ENCODE data around the gene PIK3R4. TPM values are rescaled to one million over a fixed set of nuclear protein-coding genes. Genes with fewer than 3 reads are reported as not detected.

PIK3R4 gene
- total RNA-seq, 1 donor from 2014 or later, result 34.9 TPM

- Mint-ChIP-seq H3K9me3 (no peaks in the 10 kb centered on the region), H3K4me1 (ENCODE audit: low read depth) (no peaks in the 10 kb centered on the region), H3K36me3 (ENCODE audit: low read depth) (peaks cover 39% of the 10 kb centered on the region), H3K27me3 (ENCODE audit: low read depth) (no peaks in the 10 kb centered on the region), H3K4me3 (ENCODE audit: low read depth) (no peak overlapping the region), H3K27ac (no peak overlapping the region)
- intact Hi-C loops (cut with micrococcal nuclease), result no loop called here
- no peak for DNase-seq (ENCODE audit: low spot score)
Measured at GRCh38 chr3:130705501-130705900, 41.1 kb downstream of the PIK3R4 start.

- intact Hi-C loops (cut with micrococcal nuclease), result no loop called here
- Mint-ChIP-seq H3K4me1 (ENCODE audit: low read depth) (no peaks in the 10 kb centered on the region), H3K27ac (no peak overlapping the region), H3K27me3 (ENCODE audit: low read depth) (no peaks in the 10 kb centered on the region), H3K36me3 (ENCODE audit: low read depth) (peaks cover 42% of the 10 kb centered on the region), H3K9me3 (no peaks in the 10 kb centered on the region), H3K4me3 (ENCODE audit: low read depth) (no peak overlapping the region)
- no peak for DNase-seq (ENCODE audit: low spot score)
Measured at GRCh38 chr3:130702985-130703384, 43.6 kb downstream of the PIK3R4 start.

- peaks cover 54% of the 10 kb centered on the region for H3K36me3 Mint-ChIP-seq (ENCODE audit: low read depth)
- intact Hi-C loops (cut with micrococcal nuclease), result no loop called here
Measured at GRCh38 chr3:130700541-130700940, 46.1 kb downstream of the PIK3R4 start.

GRCh38 chr3:130699765-130700164 lies 46.9 kb downstream of the PIK3R4 start:
- Mint-ChIP-seq H3K9me3 (no peaks in the 10 kb centered on the region), H3K4me1 (ENCODE audit: low read depth) (no peaks in the 10 kb centered on the region), H3K4me3 (ENCODE audit: low read depth) (no peak overlapping the region), H3K27ac (no peak overlapping the region), H3K36me3 (ENCODE audit: low read depth) (peaks cover 57% of the 10 kb centered on the region), H3K27me3 (ENCODE audit: low read depth) (no peaks in the 10 kb centered on the region)
- no peak for DNase-seq (ENCODE audit: low spot score)
- intact Hi-C loops (cut with micrococcal nuclease), result loop anchor here (1.0 kb wide), 1 partner anchor 194 kb away; no protein-coding TSS in a partner anchor

More at GRCh38 chr3:130700541-130700940, 46.1 kb downstream of the PIK3R4 start:
- DNase-seq (ENCODE audit: low spot score), result no peak
- Mint-ChIP-seq H3K27ac (no peak overlapping the region), H3K4me3 (ENCODE audit: low read depth) (no peak overlapping the region), H3K4me1 (ENCODE audit: low read depth) (no peaks in the 10 kb centered on the region), H3K9me3 (no peaks in the 10 kb centered on the region), H3K27me3 (ENCODE audit: low read depth) (no peaks in the 10 kb centered on the region)

GRCh38 chr3:130693314-130693713 lies 53.3 kb downstream of the PIK3R4 start:
- no peaks in the 10 kb centered on the region for H3K9me3 Mint-ChIP-seq
- H3K4me3 Mint-ChIP-seq (ENCODE audit: low read depth), result no peak overlapping the region
- peaks cover 24% of the 10 kb centered on the region for H3K4me1 Mint-ChIP-seq (ENCODE audit: low read depth)
- DNase-seq (ENCODE audit: low spot score), result no peak
- intact Hi-C loops (cut with micrococcal nuclease), result no loop called here
- no peak overlapping the region for H3K27ac Mint-ChIP-seq
- H3K36me3 Mint-ChIP-seq (ENCODE audit: low read depth), result peaks cover 64% of the 10 kb centered on the region
- H3K27me3 Mint-ChIP-seq (ENCODE audit: low read depth), result no peaks in the 10 kb centered on the region

GRCh38 chr3:130692455-130692854 lies 54.2 kb downstream of the PIK3R4 start:
- no peaks in the 10 kb centered on the region for H3K9me3 Mint-ChIP-seq
- H3K27ac Mint-ChIP-seq, result no peak overlapping the region

GRCh38 chr3:130688697-130689470 lies 57.7 kb downstream of the PIK3R4 start:
- H3K27ac Mint-ChIP-seq, result no peak overlapping the region
- no peaks in the 10 kb centered on the region for H3K27me3 Mint-ChIP-seq (ENCODE audit: low read depth)
- no peaks in the 10 kb centered on the region for H3K9me3 Mint-ChIP-seq
- peaks cover 30% of the 10 kb centered on the region for H3K4me1 Mint-ChIP-seq (ENCODE audit: low read depth)
- H3K4me3 Mint-ChIP-seq (ENCODE audit: low read depth), result no peak overlapping the region
- intact Hi-C loops (cut with micrococcal nuclease), result no loop called here
- DNase-seq (ENCODE audit: low spot score), result no peak
- H3K36me3 Mint-ChIP-seq (ENCODE audit: low read depth), result peaks cover 49% of the 10 kb centered on the region

More at GRCh38 chr3:130692455-130692854, 54.2 kb downstream of the PIK3R4 start:
- no peak for DNase-seq (ENCODE audit: low spot score)
- intact Hi-C loops (cut with micrococcal nuclease), result no loop called here
- H3K27me3 Mint-ChIP-seq (ENCODE audit: low read depth), result no peaks in the 10 kb centered on the region
- peaks cover 30% of the 10 kb centered on the region for H3K4me1 Mint-ChIP-seq (ENCODE audit: low read depth)
- no peak overlapping the region for H3K4me3 Mint-ChIP-seq (ENCODE audit: low read depth)
- H3K36me3 Mint-ChIP-seq (ENCODE audit: low read depth), result peaks cover 61% of the 10 kb centered on the region

- Mint-ChIP-seq H3K4me3 (ENCODE audit: low read depth) (no peak overlapping the region), H3K36me3 (ENCODE audit: low read depth) (peaks cover 56% of the 10 kb centered on the region), H3K4me1 (ENCODE audit: low read depth) (peaks cover 28% of the 10 kb centered on the region), H3K9me3 (no peaks in the 10 kb centered on the region), H3K27me3 (ENCODE audit: low read depth) (no peaks in the 10 kb centered on the region), H3K27ac (no peak overlapping the region)
- intact Hi-C loops (cut with micrococcal nuclease), result no loop called here
- no peak for DNase-seq (ENCODE audit: low spot score)
Measured at GRCh38 chr3:130688015-130688688, 58.5 kb downstream of the PIK3R4 start.

- H3K36me3 Mint-ChIP-seq (ENCODE audit: low read depth), result peaks cover 59% of the 10 kb centered on the region
Measured at GRCh38 chr3:130687327-130687726, 59.3 kb downstream of the PIK3R4 start.

GRCh38 chr3:130686833-130687232 lies 59.8 kb downstream of the PIK3R4 start:
- H3K4me3 Mint-ChIP-seq (ENCODE audit: low read depth), result no peak overlapping the region
- peaks cover 20% of the 10 kb centered on the region for H3K4me1 Mint-ChIP-seq (ENCODE audit: low read depth)
- no peaks in the 10 kb centered on the region for H3K9me3 Mint-ChIP-seq
- no peak for DNase-seq (ENCODE audit: low spot score)
- H3K27me3 Mint-ChIP-seq (ENCODE audit: low read depth), result no peaks in the 10 kb centered on the region
- H3K27ac Mint-ChIP-seq, result no peak overlapping the region
- intact Hi-C loops (cut with micrococcal nuclease), result no loop called here
- peaks cover 59% of the 10 kb centered on the region for H3K36me3 Mint-ChIP-seq (ENCODE audit: low read depth)

More at GRCh38 chr3:130687327-130687726, 59.3 kb downstream of the PIK3R4 start:
- Mint-ChIP-seq H3K4me1 (ENCODE audit: low read depth) (peaks cover 21% of the 10 kb centered on the region), H3K4me3 (ENCODE audit: low read depth) (no peak overlapping the region), H3K27ac (no peak overlapping the region), H3K9me3 (no peaks in the 10 kb centered on the region), H3K27me3 (ENCODE audit: low read depth) (no peaks in the 10 kb centered on the region)
- intact Hi-C loops (cut with micrococcal nuclease), result no loop called here
- no peak for DNase-seq (ENCODE audit: low spot score)

- H3K4me1 Mint-ChIP-seq (ENCODE audit: low read depth), result no peaks in the 10 kb centered on the region
- no peaks in the 10 kb centered on the region for H3K9me3 Mint-ChIP-seq
- no peak overlapping the region for H3K27ac Mint-ChIP-seq
- intact Hi-C loops (cut with micrococcal nuclease), result no loop called here
- no peaks in the 10 kb centered on the region for H3K27me3 Mint-ChIP-seq (ENCODE audit: low read depth)
- peaks cover 47% of the 10 kb centered on the region for H3K36me3 Mint-ChIP-seq (ENCODE audit: low read depth)
- DNase-seq (ENCODE audit: low spot score), result no peak
- H3K4me3 Mint-ChIP-seq (ENCODE audit: low read depth), result no peak overlapping the region
Measured at GRCh38 chr3:130682131-130682530, 64.5 kb downstream of the PIK3R4 start.

- intact Hi-C loops (cut with micrococcal nuclease), result no loop called here
- no peak overlapping the region for H3K4me3 Mint-ChIP-seq (ENCODE audit: low read depth)
- no peaks in the 10 kb centered on the region for H3K4me1 Mint-ChIP-seq (ENCODE audit: low read depth)
Measured at GRCh38 chr3:130679218-130679617, 67.4 kb downstream of the PIK3R4 start.

GRCh38 chr3:130677343-130677742 lies 69.3 kb downstream of the PIK3R4 start:
- no peak overlapping the region for H3K27ac Mint-ChIP-seq
- peaks cover 31% of the 10 kb centered on the region for H3K36me3 Mint-ChIP-seq (ENCODE audit: low read depth)
- no peak for DNase-seq (ENCODE audit: low spot score)
- no peaks in the 10 kb centered on the region for H3K4me1 Mint-ChIP-seq (ENCODE audit: low read depth)
- H3K27me3 Mint-ChIP-seq (ENCODE audit: low read depth), result no peaks in the 10 kb centered on the region
- H3K9me3 Mint-ChIP-seq, result no peaks in the 10 kb centered on the region
- no peak overlapping the region for H3K4me3 Mint-ChIP-seq (ENCODE audit: low read depth)
- intact Hi-C loops (cut with micrococcal nuclease), result no loop called here

More at GRCh38 chr3:130679218-130679617, 67.4 kb downstream of the PIK3R4 start:
- Mint-ChIP-seq H3K9me3 (no peaks in the 10 kb centered on the region), H3K36me3 (ENCODE audit: low read depth) (peaks cover 42% of the 10 kb centered on the region), H3K27me3 (ENCODE audit: low read depth) (no peaks in the 10 kb centered on the region), H3K27ac (no peak overlapping the region)
- DNase-seq (ENCODE audit: low spot score), result no peak

Data from activated T-helper 2 cell treated with anti-CD3 and anti-CD28 coated beads, Interferon-gamma antibody, Interleukin-2, Interleukin-4, amounts not matched to agents 10 μg/mL and 5 μg/mL and 100 μg/mL, durations not matched to agents 14 hours and 24 hours and 36 hours (primary cell).